Smooth muscle cell (in vitro differentiated cells): ENCODE measurements around the gene CAPN15. TPM values are rescaled to one million over a fixed set of nuclear protein-coding genes. Genes with fewer than 3 reads are reported as not detected.

Experiments
- DNase-seq: peaks from one replicate; lab custom pipeline; 2025; ENCODE audit not compliant: unreplicated experiment; lab: John Stamatoyannopoulos, UW
- H2AFZ ChIP-seq: fragments of 200-600 bp; sonication (generic); 2 replicates; pipeline ENCODE4 v1.6.0; 2016; ENCODE audit warnings: antibody characterized with exemption, low read depth, mild to moderate bottlenecking
- H3F3A ChIP-seq: fragments of 200-600 bp; sonication (generic); 2 replicates; pipeline ENCODE4 v1.6.0; 2017; ENCODE audit warnings: antibody characterized with exemption, low read depth
- H3K27ac ChIP-seq: fragments of 200-600 bp; sonication (generic); 2 replicates; pipeline ENCODE4 v1.5.1; 2016; ENCODE audit warnings: low read depth, mild to moderate bottlenecking
- H3K27me3 ChIP-seq: fragments of 200-600 bp; sonication (generic); 2 replicates; pipeline ENCODE4 v1.6.1; 2016; ENCODE audit warnings: low read depth, mild to moderate bottlenecking
- H3K36me3 ChIP-seq: fragments of 200-600 bp; sonication (generic); 2 replicates; pipeline ENCODE4 v1.5.1; 2016; ENCODE audit warnings: low read depth
- H3K4me1 ChIP-seq: fragments of 200-600 bp; sonication (generic); 2 replicates; pipeline ENCODE4 v1.5.1; 2016; ENCODE audit warnings: low read depth
- H3K4me2 ChIP-seq: fragments of 200-600 bp; sonication (generic); 2 replicates; pipeline ENCODE4 v1.6.0; 2016; ENCODE audit warnings: mild to moderate bottlenecking
- H3K4me3 ChIP-seq: fragments of 200-600 bp; sonication (generic); 2 replicates; pipeline ENCODE4 v1.5.1; 2016; ENCODE audit warnings: mild to moderate bottlenecking
- H3K79me2 ChIP-seq: fragments of 200-600 bp; sonication (generic); 2 replicates; pipeline ENCODE4 v1.6.0; 2016; ENCODE audit warnings: low read depth, mild to moderate bottlenecking
- H3K9ac ChIP-seq: fragments of 200-600 bp; sonication (generic); 2 replicates; pipeline ENCODE4 v1.6.0; 2016; ENCODE audit warnings: low read depth
- H3K9me3 ChIP-seq: fragments of 200-600 bp; sonication (generic); replicated peaks from 2 replicates; pipeline ENCODE4 v1.5.1; 2016; ENCODE audit warnings: low read depth
- H4K20me1 ChIP-seq: fragments of 200-600 bp; sonication (generic); 2 replicates; pipeline ENCODE4 v1.6.0; 2016; ENCODE audit warnings: low read depth
- CTCF ChIP-seq: fragments of 200-600 bp; sonication (generic); IDR thresholded peaks from 2 replicates; pipeline ENCODE4 v1.5.1; 2017; ENCODE audit warnings: borderline replicate concordance, mild to moderate bottlenecking, antibody characterized with exemption; ENCODE audit not compliant: insufficient read depth, poor library complexity, severe bottlenecking
- WGBS: methylation state at CpG from one replicate; pipeline ENCODE4 v1.1.7; 2016; ENCODE audit warnings: low lambda C conversion rate; 5-methylcytosine and 5-hydroxymethylcytosine counted together
- polyA plus RNA-seq: library from polyadenylated mRNA; unstranded; fragments of >200 nt; fragmentation: Nextera tagmentation; extraction: Ambion mirVana; gene quantifications from 2 replicates; pipeline ENCODE4 v1.2.1, GENCODE V29; 2016
- total RNA-seq: library from RNA; depleted of rRNA; stranded (reverse); fragments of >200 nt; gene quantifications from 2 replicates; pipeline ENCODE4 v1.2.3, GENCODE V29; 2014

CAPN15 gene
- total and polyA plus RNA-seq, 2 experiments from 2014 or later = 14.7 to 18.7 TPM

GRCh38 chr16:515939-516226 is 11.6 kb upstream of the CAPN15 start:
- Histone ChIP-seq H3K9ac (no peak overlapping the region), H3K9me3 (no peaks in the 10 kb centered on the region), H3K36me3 (no peaks in the 10 kb centered on the region), H3K4me3 (no peak overlapping the region), H3K27ac (no peak overlapping the region), H3K4me1 (no peaks in the 10 kb centered on the region), H3K4me2 (no peak overlapping the region), H3F3A (no peaks in the 10 kb centered on the region), H3K79me2 (no peaks in the 10 kb centered on the region), H3K27me3 (no peaks in the 10 kb centered on the region), H2AFZ (no peak overlapping the region), H4K20me1 (no peaks in the 10 kb centered on the region)
- no peak for DNase-seq
- WGBS = 94% methylated on average over 11 of the region's 11 CpGs
- TF ChIP-seq CTCF = no peak

DNA sequence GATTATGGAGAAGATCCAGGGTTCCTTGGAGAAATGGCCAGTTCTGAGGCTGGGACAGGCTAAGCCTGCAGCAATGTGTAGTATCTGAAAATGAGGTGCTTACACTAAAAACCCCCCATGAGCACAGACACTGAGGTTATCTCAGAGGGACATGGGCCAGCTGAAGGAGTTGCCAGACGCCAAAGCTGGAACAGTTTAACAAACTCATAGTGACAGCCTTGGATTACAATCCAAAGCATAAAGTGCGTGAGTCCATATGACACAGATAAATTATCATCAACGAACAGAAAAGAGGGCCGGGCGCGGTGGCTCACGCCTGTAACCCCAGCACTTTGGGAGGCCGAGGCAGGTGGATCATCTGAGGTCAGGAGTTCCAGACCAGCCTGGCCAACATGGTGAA is 11.2 kb upstream of the CAPN15 start:
- no peak overlapping the region for H3K27ac ChIP-seq
- no peak overlapping the region for H3K9ac ChIP-seq
- no peaks in the 10 kb centered on the region for H3K9me3 ChIP-seq
- no peak overlapping the region for H2AFZ ChIP-seq
- H3K79me2 ChIP-seq = no peaks in the 10 kb centered on the region
- no peak overlapping the region for H3K4me3 ChIP-seq
- H3K36me3 ChIP-seq = no peaks in the 10 kb centered on the region
- DNase-seq = no peak
- no peak for TF ChIP-seq CTCF
- WGBS = 99% methylated on average over 8 of the region's 8 CpGs
- H3K27me3 ChIP-seq = no peaks in the 10 kb centered on the region
- H3K4me2 ChIP-seq = no peak overlapping the region
- H3K4me1 ChIP-seq = no peaks in the 10 kb centered on the region
- H3F3A ChIP-seq = no peaks in the 10 kb centered on the region
- H4K20me1 ChIP-seq = no peaks in the 10 kb centered on the region

GRCh38 chr16:518858-519257 is 8.7 kb upstream of the CAPN15 start:
- no peak for TF ChIP-seq CTCF
- no peak overlapping the region for H3K27ac ChIP-seq
- WGBS = 97% methylated on average over 9 of the region's 9 CpGs
- H3K79me2 ChIP-seq = no peaks in the 10 kb centered on the region
- no peaks in the 10 kb centered on the region for H3K27me3 ChIP-seq
- H3K4me2 ChIP-seq = no peak overlapping the region
- no peaks in the 10 kb centered on the region for H3K4me1 ChIP-seq
- H4K20me1 ChIP-seq = peaks cover 6% of the 10 kb centered on the region
- no peak overlapping the region for H3K4me3 ChIP-seq
- H3K36me3 ChIP-seq = no peaks in the 10 kb centered on the region
- H3K9ac ChIP-seq = no peak overlapping the region
- no peak overlapping the region for H2AFZ ChIP-seq
- no peak for DNase-seq
- no peaks in the 10 kb centered on the region for H3K9me3 ChIP-seq
- H3F3A ChIP-seq = no peaks in the 10 kb centered on the region

- TF ChIP-seq CTCF = no peak
- H3K4me3 ChIP-seq = no peak overlapping the region
Observed at GRCh38 chr16:519425-519824, 8.1 kb upstream of the CAPN15 start.

More at GRCh38 chr16:519425-519824, 8.1 kb upstream of the CAPN15 start:
- H3K27ac ChIP-seq = no peak overlapping the region
- H3K9me3 ChIP-seq = no peaks in the 10 kb centered on the region
- no peak overlapping the region for H3K9ac ChIP-seq
- DNase-seq = no peak
- H3K79me2 ChIP-seq = peaks cover under 1% of the 10 kb centered on the region
- no peaks in the 10 kb centered on the region for H3K4me1 ChIP-seq
- 95% methylated on average over 19 of the region's 19 CpGs for WGBS
- H2AFZ ChIP-seq = no peak overlapping the region
- no peaks in the 10 kb centered on the region for H3K27me3 ChIP-seq
- H3K4me2 ChIP-seq = no peak overlapping the region
- H3F3A ChIP-seq = no peaks in the 10 kb centered on the region
- no peaks in the 10 kb centered on the region for H3K36me3 ChIP-seq
- peaks cover 11% of the 10 kb centered on the region for H4K20me1 ChIP-seq
